Endothelial cell of umbilical vein (primary cell): Measurements from ENCODE around the gene KLHDC1. TPM values are rescaled to one million over a fixed set of nuclear protein-coding genes. Genes with fewer than 3 reads are reported as not detected.

Source experiments
- BruUV-seq: library from RNA; stranded (reverse); fragments of 400-500 nt; replicated peaks from 2 replicates; lab custom pipeline; 2021; lab: Mats Ljungman, UMichigan
- CTCF ChIA-PET: fragments of 300-600, 350-600 bp; sonication (Branson Sonifier 250); formaldehyde crosslinking; loops from one replicate; lab custom pipeline; 2021; ENCODE audit warnings: antibody characterized with exemption, inconsistent platforms; lab: Charles Lee
- POLR2A ChIA-PET: fragments of 300-600, 350-600 bp; sonication (Branson Sonifier 250); formaldehyde crosslinking; loops from one replicate; lab custom pipeline; 2021; ENCODE audit warnings: antibody characterized with exemption, inconsistent platforms; lab: Charles Lee
- DNase-seq: peaks from one replicate; pipeline ENCODE4 v3.0.0-alpha.2; 2011; ENCODE audit warnings: low read depth, low spot score
- FAIRE-seq: peaks from 2 replicates; lab custom pipeline; 2011; peaks lifted over from hg19 to GRCh38; lab: Jason Lieb, UNC
- H2AFZ ChIP-seq: 2 replicates; pipeline ENCODE4 v1.6.0; 2012; ENCODE audit warnings: low read depth, low read length, control low read depth, inconsistent platforms
- H3K27ac ChIP-seq: 2 replicates; pipeline ENCODE4 v1.5.1; 2011; ENCODE audit warnings: low read depth, mild to moderate bottlenecking, control low read depth, low read length, moderate library complexity; ENCODE audit not compliant: insufficient read depth
- H3K27me3 ChIP-seq, 2 experiments: 2 replicates each; pipeline versions ENCODE4 v1.6.0 to v1.6.1; 2011; ENCODE audit warnings: low read length in 2 of 2, mixed read lengths in 1 of 2; ENCODE audit not compliant: control insufficient read depth in 2 of 2, insufficient read depth in 2 of 2
- H3K36me3 ChIP-seq, 2 experiments: 2 replicates in 1 of 2; 3 replicates in 1 of 2; pipeline ENCODE4 v1.5.1; 2011; ENCODE audit warnings: low read length in 2 of 2, mild to moderate bottlenecking in 1 of 2, moderate library complexity in 1 of 2; ENCODE audit not compliant: control insufficient read depth in 2 of 2, insufficient read depth in 2 of 2; ENCODE audit errors: extremely low read depth in 1 of 2
- H3K4me1 ChIP-seq: 3 replicates; pipeline ENCODE4 v1.5.1; 2011; ENCODE audit warnings: mild to moderate bottlenecking, low read length; ENCODE audit not compliant: control insufficient read depth, insufficient read depth; ENCODE audit errors: extremely low read depth
- H3K4me2 ChIP-seq: 2 replicates; pipeline ENCODE4 v1.6.1; 2011; ENCODE audit warnings: low read length, control low read depth, mixed read lengths; ENCODE audit not compliant: insufficient read depth
- H3K4me3 ChIP-seq, 3 experiments: fragments of 200-600 bp in 1 of 3; sonication (generic), shearing (Covaris generic) in 1 of 3; replicated peaks in 1 of 3; 2 replicates each; pipeline ENCODE4 v1.5.1; 2011 to 2016; ENCODE audit warnings: control low read depth in 3 of 3, low read length in 3 of 3, mild to moderate bottlenecking in 2 of 3, inconsistent platforms in 1 of 3, low read depth in 1 of 3, moderate library complexity in 1 of 3; ENCODE audit not compliant: insufficient read depth in 1 of 3
- H3K79me2 ChIP-seq: 2 replicates; pipeline ENCODE4 v1.6.0; 2012; ENCODE audit warnings: low read length, inconsistent platforms; ENCODE audit not compliant: control insufficient read depth, insufficient read depth
- H3K9ac ChIP-seq: replicated peaks from 2 replicates; pipeline ENCODE3; 2011; ENCODE audit warnings: low read length, control low read depth; ENCODE audit not compliant: insufficient read depth; ENCODE audit errors: extremely low read depth
- H3K9me1 ChIP-seq: replicated peaks from 3 replicates; pipeline ENCODE4 v1.6.0; 2011; ENCODE audit warnings: mild to moderate bottlenecking, low read length; ENCODE audit not compliant: control insufficient read depth, insufficient read depth; ENCODE audit errors: extremely low read depth
- H3K9me3 ChIP-seq: replicated peaks from 2 replicates; pipeline ENCODE4 v1.5.1; 2012; ENCODE audit warnings: low read length, inconsistent platforms; ENCODE audit not compliant: control insufficient read depth, insufficient read depth
- H4K20me1 ChIP-seq: replicated peaks from 2 replicates; pipeline ENCODE3; 2011; ENCODE audit warnings: mild to moderate bottlenecking, low read length; ENCODE audit not compliant: control insufficient read depth, insufficient read depth; ENCODE audit errors: extremely low read depth
- CTCF ChIP-seq, 2 donors: IDR thresholded peaks; 1 replicate in 1 of 2; 2 replicates in 1 of 2; pipeline ENCODE4 v1.5.1; 2011; ENCODE audit warnings: low read length in 2 of 2, mild to moderate bottlenecking in 2 of 2, moderate library complexity in 2 of 2, control low read depth in 1 of 2, inconsistent platforms in 1 of 2, low read depth in 1 of 2; ENCODE audit not compliant: insufficient read depth in 1 of 2; ENCODE audit errors: extremely low read depth in 1 of 2
- EZH2 ChIP-seq: IDR thresholded peaks from 2 replicates; pipeline ENCODE4 v1.6.1; 2012; ENCODE audit warnings: borderline replicate concordance, low read depth, mild to moderate bottlenecking, moderate library complexity, low read length, inconsistent platforms; ENCODE audit not compliant: severe bottlenecking
- FOS ChIP-seq: IDR thresholded peaks from 2 replicates; pipeline ENCODE4 v1.6.1; 2011; ENCODE audit warnings: mild to moderate bottlenecking, low read length, moderate library complexity, borderline replicate concordance; ENCODE audit not compliant: insufficient read depth
- GATA2 ChIP-seq: IDR thresholded peaks from 2 replicates; pipeline ENCODE4 v1.7.0; 2011; ENCODE audit warnings: low read depth, mild to moderate bottlenecking, moderate library complexity, mixed read lengths, low read length; ENCODE audit not compliant: insufficient read length, insufficient read depth
- JUN ChIP-seq: IDR thresholded peaks from 2 replicates; pipeline ENCODE4 v1.6.1; 2011; ENCODE audit warnings: borderline replicate concordance, low read depth; ENCODE audit not compliant: insufficient read length, insufficient read depth
- MAX ChIP-seq: IDR thresholded peaks from 2 replicates; pipeline ENCODE4 v1.6.1; 2011; ENCODE audit not compliant: insufficient read depth, insufficient read length
- MYC ChIP-seq: IDR thresholded peaks from one replicate; pipeline ENCODE4 v1.6.1; 2011; ENCODE audit warnings: mild to moderate bottlenecking, low read depth, low read length
- POLR2A ChIP-seq: IDR thresholded peaks from 2 replicates; pipeline ENCODE4 v1.6.1; 2012; ENCODE audit warnings: low read depth, mild to moderate bottlenecking, control low read depth, low read length
- POLR2AphosphoS5 ChIP-seq: IDR thresholded peaks from 2 replicates; pipeline ENCODE4 v1.6.1; 2012; ENCODE audit warnings: low read depth, mild to moderate bottlenecking, control low read depth, low read length, moderate library complexity; ENCODE audit not compliant: insufficient read depth
- dilution Hi-C: fragments of 300-500 bp; cut with MboI; formaldehyde crosslinking; loops from one replicate; pipeline ENCODE4 v1.15.0; 2019; ENCODE audit warnings: low sequenced_read_pairs; ENCODE audit not compliant: extremely low pct_ligation_motif_present
- intact Hi-C: fragments of 100-400 bp; cut with micrococcal nuclease; formaldehyde crosslinking; loops from one replicate; pipeline ENCODE4 v1.10.0; 2022
- polyA plus RNA-seq, 4 experiments: library from polyadenylated mRNA; depleted of rRNA in 3 of 4; stranded (reverse) in 3 of 4; unstranded in 1 of 4; fragments of >200 nt; gene quantifications; 2 replicates each; pipeline versions ENCODE4 v1.2.1 to v1.2.3, GENCODE V29; 2011 to 2012; ENCODE audit warnings: missing spikeins in 1 of 4
- total RNA-seq: library from RNA; stranded (reverse); gene quantifications from 2 replicates; pipeline ENCODE4 v1.2.3, GENCODE V29; 2021

The KLHDC1 gene
- total and polyA plus RNA-seq, 2 donors (not counting 3 experiments of a cell fraction or from before 2014, with no cell fraction given): 0.77 to 1.2 TPM

GRCh38 chr14:49686425-49686824 is 6.5 kb upstream of the KLHDC1 start:
- Histone ChIP-seq H3K79me2 (peaks cover 20% of the 10 kb centered on the region), H3K4me1 (peaks cover 4% of the 10 kb centered on the region), H3K36me3 (no peaks in the 10 kb centered on the region), H4K20me1 (no peaks in the 10 kb centered on the region), H3K4me2 (no peak overlapping the region), H2AFZ (no peak overlapping the region), H3K9me1 (no peaks in the 10 kb centered on the region), H3K4me3 (no peak overlapping the region), H3K9me3 (no peaks in the 10 kb centered on the region), H3K27me3 (no peaks in the 10 kb centered on the region), H3K27ac (no peak overlapping the region), H3K9ac (no peak overlapping the region)
- no peak for FAIRE-seq
- POLR2A ChIA-PET: interaction anchor here (0.7 kb wide), 1 partner anchor 47 kb away, joined by 3 read pairs; no protein-coding TSS in a partner anchor
- CTCF ChIA-PET: no interaction called here
- dilution Hi-C loops: no loop called here
- intact Hi-C loops: no loop called here
- TF ChIP-seq JUN (no peak), GATA2 (no peak), MAX (no peak), CTCF (IDR thresholded peaks at IDR 0.05; ENCODE audit: extremely low read depth in 1 of 2, insufficient read depth in 1 of 2, low read depth in 1 of 2, low read length in 2 of 2) (no peak), POLR2A (no peak), MYC (no peak), POLR2AphosphoS5 (no peak), FOS (no peak), EZH2 (no peak)
- no peak for DNase-seq
- no TSS peak for BruUV-seq
